NK-92 (cell line): Measurements from ENCODE around the gene PNLIPRP2.

Experiments used
- DNase-seq: peaks from one replicate; lab custom pipeline; 2025; ENCODE audit not compliant: unreplicated experiment; lab: John Stamatoyannopoulos, UW

The PNLIPRP2 gene

DNA sequence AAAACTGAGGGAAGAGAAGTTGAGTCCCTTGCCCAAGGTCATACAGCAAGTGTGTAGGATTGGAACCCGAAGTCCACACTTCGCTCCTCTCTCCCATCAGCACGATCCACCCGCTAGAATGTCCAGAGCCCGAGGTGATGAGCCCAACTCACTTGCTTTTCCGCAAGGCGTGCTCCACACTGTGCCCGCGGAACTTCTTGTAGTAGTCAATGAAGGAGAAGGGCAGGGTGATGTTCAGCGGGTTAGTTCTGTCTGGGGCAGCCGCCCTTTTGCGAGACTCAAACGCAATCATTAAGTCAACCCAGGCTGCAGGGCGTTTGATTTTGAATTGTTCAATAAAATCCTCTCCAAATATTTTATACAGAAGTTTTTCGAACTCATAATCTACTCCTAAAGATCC, 58.6 kb downstream of the PNLIPRP2 start:
- no peak for DNase-seq

DNA sequence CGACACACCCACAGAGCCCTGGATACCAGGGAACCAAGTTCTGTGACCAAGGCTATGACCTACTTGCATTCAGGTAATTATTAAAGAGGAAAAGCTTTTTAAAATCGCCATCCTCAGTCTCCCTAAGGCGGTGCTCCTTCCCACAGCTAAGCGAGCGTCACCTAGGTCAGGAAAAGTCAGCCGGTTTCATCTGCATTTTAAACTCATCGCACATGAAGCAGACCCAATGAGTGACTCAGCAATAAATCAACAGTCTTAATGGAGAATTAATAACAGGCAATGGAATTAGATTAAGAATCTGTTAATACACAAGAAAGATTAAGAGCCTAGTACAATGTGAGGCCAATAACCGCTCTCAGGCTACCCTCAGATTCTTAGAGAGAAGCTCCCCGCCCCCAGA, 62.4 kb downstream of the PNLIPRP2 start:
- no peak for DNase-seq

- no peak for DNase-seq
Observed at GRCh38 chr10:116683821-116684220, 63.1 kb downstream of the PNLIPRP2 start.

GRCh38 chr10:116684781-116685180, 64.0 kb downstream of the PNLIPRP2 start:
- no peak for DNase-seq

DNA sequence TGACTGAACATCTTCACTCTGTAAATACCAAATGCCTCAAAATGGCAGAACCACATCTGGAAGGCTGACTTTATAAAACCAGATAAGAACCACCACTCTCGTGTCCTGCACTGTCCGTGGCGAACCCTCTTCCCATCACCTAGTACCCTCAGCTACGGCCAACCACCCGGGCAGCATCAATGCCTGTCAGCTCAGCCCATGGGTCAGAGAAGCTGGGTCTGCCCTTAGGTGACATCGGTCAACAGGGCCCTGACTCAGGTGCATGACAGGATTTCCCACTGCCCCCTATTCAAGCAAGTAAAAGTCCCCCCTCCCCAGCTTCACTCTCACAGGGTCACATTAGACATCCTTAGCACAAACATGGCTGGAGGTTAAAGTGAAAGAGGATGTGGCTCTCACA, 65.1 kb downstream of the PNLIPRP2 start:
- DNase-seq: no peak

GRCh38 chr10:116686632-116687031, 65.9 kb downstream of the PNLIPRP2 start:
- DNase-seq: no peak

GRCh38 chr10:116687633-116688032, 66.9 kb downstream of the PNLIPRP2 start:
- DNase-seq: no peak

DNA sequence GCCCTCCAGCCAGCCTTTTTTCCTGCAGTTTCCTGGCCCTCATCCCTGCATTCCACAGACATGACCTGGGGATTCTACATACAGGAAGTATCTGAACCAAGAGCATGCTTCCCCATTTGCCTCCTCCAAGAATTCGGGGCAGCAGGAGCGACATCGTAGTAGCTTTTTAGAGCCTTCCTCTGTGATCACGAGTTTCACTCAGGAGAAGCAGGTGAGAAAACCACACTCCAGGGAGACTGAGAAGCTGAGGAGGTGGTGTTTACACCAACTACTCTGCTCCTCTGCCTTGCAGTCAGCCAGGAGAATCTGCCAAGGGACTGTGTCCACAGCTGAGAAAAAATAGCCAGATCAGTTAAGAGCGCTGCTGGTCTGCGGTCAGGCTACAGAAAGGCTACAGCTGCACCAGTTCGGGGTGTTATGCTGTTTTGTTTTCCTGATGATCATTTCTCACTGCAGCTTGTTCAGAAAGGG, 67.5 kb downstream of the PNLIPRP2 start:
- DNase-seq: no peak

DNA sequence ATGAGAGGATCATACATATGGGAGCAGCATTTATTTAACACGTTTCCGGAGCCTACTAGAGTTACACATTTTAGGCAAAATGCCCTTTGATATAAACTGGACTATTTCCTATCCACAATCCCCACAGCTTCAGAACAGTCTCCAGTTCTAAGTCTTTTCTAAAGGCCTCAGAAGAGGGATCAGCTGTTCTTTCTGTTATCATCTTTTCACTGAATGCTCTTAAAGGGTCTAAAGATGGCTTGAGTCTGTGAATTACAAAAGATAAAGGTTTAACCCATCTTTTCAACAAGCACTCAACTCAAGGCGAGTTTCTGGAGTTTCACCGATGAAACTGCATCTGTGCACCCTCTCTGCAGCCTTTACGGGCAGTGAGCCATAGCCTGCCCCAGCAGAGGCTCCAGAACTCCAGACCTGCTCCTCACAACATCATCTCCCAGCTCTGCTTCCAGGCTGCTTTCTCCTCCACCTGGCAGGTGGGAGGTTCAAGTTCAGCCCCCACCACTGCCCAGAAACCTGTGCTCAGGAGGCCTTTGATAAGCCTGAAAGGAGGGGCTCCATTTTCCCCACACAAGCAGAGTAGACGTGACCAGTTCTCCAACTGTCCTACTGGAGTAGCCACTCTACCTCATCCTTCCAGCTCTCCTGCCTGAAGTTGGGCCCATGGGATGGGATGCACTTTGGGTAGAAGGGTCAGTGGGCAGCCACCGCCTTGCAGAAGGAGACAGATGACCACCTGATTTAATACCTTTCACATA, 68.2 kb downstream of the PNLIPRP2 start:
- DNase-seq: no peak

DNA sequence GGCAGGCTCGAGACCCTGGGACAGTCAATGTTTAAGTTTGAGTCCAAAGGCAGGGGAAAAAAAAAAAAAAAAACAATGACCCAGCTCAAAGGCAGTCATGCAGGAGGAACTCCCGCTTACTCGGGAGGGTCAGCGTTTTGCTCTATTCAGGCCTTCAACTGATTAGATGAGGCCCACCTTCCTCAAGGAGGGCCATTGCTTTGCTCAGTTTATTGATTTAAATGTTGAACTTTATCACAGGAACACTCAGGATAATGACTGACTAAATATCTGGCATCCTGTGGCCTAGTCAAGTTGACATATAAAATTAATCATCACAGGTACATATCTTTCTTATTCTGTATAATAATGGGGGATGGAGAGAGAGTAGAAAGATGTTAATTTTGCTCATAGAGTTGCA, 69.0 kb downstream of the PNLIPRP2 start:
- no peak for DNase-seq

DNA sequence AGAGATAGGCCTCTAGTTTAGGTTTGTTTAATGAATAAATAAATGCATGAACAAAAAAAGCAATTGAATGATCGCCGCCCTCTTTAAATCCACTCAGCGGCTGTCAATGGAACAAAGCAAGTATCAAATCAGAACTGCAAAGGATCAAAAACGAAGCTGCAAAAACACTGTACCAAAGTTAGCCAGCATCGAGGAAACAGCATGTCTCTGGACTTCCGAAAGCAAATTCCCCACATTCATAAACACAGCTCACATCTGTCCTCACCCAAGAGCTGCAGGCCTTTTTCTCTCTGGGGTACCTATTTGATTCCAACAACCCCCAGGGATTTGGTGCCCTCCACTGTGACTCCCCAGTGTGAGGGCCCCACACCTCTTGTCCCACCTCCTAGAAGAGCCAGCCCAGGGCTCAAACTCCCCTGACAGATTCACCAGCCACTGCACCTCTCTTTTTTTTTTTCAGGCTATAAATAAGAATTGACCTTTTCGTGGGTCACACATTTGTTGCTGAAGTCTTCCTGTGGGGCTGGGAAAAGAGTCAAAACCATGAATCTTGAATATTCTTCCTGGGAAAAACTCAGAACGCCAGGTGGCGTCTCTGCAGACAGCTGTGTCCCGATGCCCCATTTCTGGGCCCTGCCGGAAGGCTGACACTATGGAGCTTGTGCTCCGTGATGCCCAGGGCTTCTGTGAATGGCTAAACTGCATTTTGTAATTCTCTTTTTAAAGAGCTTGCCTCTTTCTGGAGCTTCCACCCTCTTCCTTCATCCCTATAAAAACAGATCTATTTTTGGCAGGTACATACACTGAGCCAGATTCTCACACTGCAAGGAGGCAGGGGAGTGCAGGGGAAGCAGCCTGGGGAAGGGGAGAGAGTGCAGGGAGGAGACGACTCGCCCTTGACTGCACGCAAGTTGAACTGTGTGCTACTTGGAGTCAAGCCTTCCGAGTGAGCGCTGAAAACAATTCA, 69.9 kb downstream of the PNLIPRP2 start:
- no peak for DNase-seq

GRCh38 chr10:116691635-116692034, 70.9 kb downstream of the PNLIPRP2 start:
- no peak for DNase-seq

DNA sequence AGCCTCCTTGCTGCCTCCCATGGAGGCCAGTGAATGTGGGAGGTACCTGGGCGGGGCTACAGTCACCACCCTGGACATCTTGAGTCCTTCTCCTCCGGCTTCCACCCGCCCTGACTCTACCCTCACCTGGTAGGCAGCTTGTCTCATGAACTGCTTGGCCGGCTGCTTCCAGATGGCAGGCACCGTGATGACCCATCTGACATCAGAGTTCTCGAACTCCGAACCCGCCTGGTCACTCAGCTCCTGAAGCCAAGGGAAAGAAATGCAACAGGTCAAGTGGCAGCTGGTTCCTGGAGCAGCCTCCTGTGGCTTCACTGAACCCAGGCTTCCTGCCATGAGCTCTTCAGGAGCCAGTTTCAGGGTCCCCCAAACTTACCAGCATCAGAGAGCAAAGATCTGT, 71.5 kb downstream of the PNLIPRP2 start:
- no peak for DNase-seq

DNA sequence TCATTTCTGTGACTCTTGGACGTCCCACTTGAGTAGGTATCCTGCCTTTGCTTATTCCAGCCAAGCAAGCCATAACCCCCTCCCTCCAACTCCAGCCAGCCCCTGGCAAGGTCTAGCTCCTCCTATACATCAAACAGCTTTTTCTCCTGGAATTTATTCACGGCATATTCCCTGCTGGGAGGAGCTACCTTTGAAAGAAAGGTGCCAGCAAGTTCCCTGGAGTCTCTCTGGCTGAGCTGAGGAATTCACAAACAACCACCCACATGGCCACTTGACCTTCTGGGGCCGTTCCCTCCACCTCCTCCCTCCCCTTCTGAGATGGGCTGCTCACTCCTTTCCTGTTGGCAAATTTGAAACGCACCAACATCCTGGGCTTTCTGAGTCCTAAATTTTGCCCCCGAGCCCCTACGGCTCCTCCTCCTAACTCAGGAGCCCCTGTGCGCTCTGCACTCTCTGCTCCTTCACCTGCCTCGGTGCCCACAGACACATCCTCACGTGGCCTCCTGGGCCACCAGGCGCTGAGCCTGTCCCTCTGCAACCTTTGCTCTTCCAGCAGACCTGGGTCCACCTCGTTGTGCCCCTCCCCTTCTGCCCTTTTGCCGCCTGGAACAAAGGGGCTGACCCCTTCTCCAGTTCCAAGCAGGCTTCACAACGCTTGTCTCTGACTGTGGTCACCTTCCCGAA, 73.6 kb downstream of the PNLIPRP2 start:
- DNase-seq: no peak
